ENCODE data around the gene LPGAT1.

LPGAT1 gene

GRCh38 chr1:211828584-211829342, 1.8 kb downstream of the LPGAT1 start:
- no peak for DNase-seq

- DNase-seq, result no peak
Measured at GRCh38 chr1:211827051-211827450, 3.5 kb downstream of the LPGAT1 start.

GRCh38 chr1:211825980-211826379, 4.6 kb downstream of the LPGAT1 start:
- DNase-seq, result no peak

GRCh38 chr1:211822677-211823407, 7.7 kb downstream of the LPGAT1 start:
- DNase-seq, result no peak

- DNase-seq, result no peak
Measured at GRCh38 chr1:211816586-211816985, 14.0 kb downstream of the LPGAT1 start.

- no peak for DNase-seq
Measured at GRCh38 chr1:211814313-211814712, 16.2 kb downstream of the LPGAT1 start.

GRCh38 chr1:211813590-211813989, 17.0 kb downstream of the LPGAT1 start:
- DNase-seq, result no peak

- DNase-seq, result no peak
Measured at GRCh38 chr1:211812584-211812983, 18.0 kb downstream of the LPGAT1 start.

GRCh38 chr1:211811848-211812247, 18.7 kb downstream of the LPGAT1 start:
- no peak for DNase-seq

GRCh38 chr1:211811126-211811525, 19.4 kb downstream of the LPGAT1 start:
- DNase-seq, result no peak

- DNase-seq, result no peak
Measured at GRCh38 chr1:211808475-211808874, 22.1 kb downstream of the LPGAT1 start.

- DNase-seq, result no peak
Measured at GRCh38 chr1:211804915-211805314, 25.6 kb downstream of the LPGAT1 start.

- no peak for DNase-seq
Measured at GRCh38 chr1:211800925-211801607, 29.5 kb downstream of the LPGAT1 start.

GRCh38 chr1:211797994-211798393, 32.6 kb downstream of the LPGAT1 start:
- no peak for DNase-seq

GRCh38 chr1:211791979-211792378, 38.6 kb downstream of the LPGAT1 start:
- DNase-seq, result no peak

- no peak for DNase-seq
Measured at GRCh38 chr1:211789641-211790464, 40.7 kb downstream of the LPGAT1 start.

GRCh38 chr1:211788626-211789025, 41.9 kb downstream of the LPGAT1 start:
- no peak for DNase-seq

- no peak for DNase-seq
Measured at GRCh38 chr1:211783897-211784296, 46.7 kb downstream of the LPGAT1 start.

- DNase-seq, result no peak
Measured at GRCh38 chr1:211783266-211783665, 47.3 kb downstream of the LPGAT1 start.

- no peak for DNase-seq
Measured at GRCh38 chr1:211781260-211781659, 49.3 kb downstream of the LPGAT1 start.

- DNase-seq, result no peak
Measured at GRCh38 chr1:211775170-211775569, 55.4 kb downstream of the LPGAT1 start.

GRCh38 chr1:211764701-211765100, 65.9 kb downstream of the LPGAT1 start:
- DNase-seq, result no peak

GRCh38 chr1:211762206-211762605, 68.4 kb downstream of the LPGAT1 start:
- no peak for DNase-seq
